ENCODE results near the gene ADAP1. TPM values are rescaled to one million over a fixed set of nuclear protein-coding genes. Genes with fewer than 3 reads are reported as not detected.

The ADAP1 gene
- total RNA-seq, 2 donors from 2014 or later, result 19.7 to 19.8 TPM

DNA sequence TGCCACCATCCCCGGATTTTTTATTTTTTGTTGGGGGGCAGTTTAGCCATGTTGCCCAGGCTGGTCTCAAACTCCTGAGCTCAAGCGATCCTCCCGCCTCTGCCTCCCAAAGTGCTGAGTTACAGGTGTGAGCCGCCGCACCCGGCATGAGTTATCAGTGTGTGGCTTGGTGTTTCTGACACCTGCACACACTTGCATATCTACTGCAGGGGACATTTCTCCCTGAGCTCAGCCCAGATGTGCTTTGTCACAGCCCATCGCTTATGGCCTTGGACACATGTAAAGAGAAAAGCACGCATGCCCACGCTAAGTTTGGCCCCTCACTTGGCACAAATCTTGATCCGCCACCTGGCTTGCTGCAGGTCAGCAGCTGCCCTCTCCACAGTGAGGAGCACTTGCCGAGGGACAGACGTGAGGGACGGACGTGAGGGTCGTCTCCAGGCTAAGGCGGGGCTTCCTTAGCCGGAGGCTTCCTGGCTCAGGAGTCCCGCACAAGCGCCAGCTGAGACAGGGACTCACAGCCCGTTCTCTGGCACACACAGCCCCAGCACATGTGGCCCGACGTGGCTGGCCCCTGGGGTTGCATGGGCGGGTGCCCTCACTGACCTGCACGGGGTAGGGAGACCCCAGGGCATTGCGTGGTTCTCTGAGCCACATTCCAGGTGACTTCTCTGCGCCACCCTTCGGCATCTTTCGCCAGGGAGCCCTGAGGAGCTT lies 40.3 kb upstream of the ADAP1 start:
- Histone ChIP-seq H3K4me3 (no peak overlapping the region), H3K27ac (no peak overlapping the region), H3K9me3 (no peaks in the 10 kb centered on the region), H3K4me1 (peaks cover 9% of the 10 kb centered on the region), H3K36me3 (replicated peaks in 1 of 2; ENCODE audit: insufficient read depth in 1 of 2, low read depth in 2 of 2) (peaks cover 0 to 2% of the 10 kb centered on the region in 2 donors), H3K27me3 (no peaks in the 10 kb centered on the region)
- no peak for ATAC-seq
- TF ChIP-seq POLR2A (IDR thresholded peaks at IDR 0.05), result no peak
- TF ChIP-seq CTCF (IDR thresholded peaks at IDR 0.05), result no peak
- 63 to 77% methylated on average over 12 to 28 of the region's 28 CpGs for WGBS, 2 donors
- intact Hi-C loops (cut with DNase I), result loop anchor here (2.0 to 10.0 kb wide), 2 partner anchors 68 to 180 kb away; no protein-coding TSS in a partner anchor
- no peak for DNase-seq

DNA sequence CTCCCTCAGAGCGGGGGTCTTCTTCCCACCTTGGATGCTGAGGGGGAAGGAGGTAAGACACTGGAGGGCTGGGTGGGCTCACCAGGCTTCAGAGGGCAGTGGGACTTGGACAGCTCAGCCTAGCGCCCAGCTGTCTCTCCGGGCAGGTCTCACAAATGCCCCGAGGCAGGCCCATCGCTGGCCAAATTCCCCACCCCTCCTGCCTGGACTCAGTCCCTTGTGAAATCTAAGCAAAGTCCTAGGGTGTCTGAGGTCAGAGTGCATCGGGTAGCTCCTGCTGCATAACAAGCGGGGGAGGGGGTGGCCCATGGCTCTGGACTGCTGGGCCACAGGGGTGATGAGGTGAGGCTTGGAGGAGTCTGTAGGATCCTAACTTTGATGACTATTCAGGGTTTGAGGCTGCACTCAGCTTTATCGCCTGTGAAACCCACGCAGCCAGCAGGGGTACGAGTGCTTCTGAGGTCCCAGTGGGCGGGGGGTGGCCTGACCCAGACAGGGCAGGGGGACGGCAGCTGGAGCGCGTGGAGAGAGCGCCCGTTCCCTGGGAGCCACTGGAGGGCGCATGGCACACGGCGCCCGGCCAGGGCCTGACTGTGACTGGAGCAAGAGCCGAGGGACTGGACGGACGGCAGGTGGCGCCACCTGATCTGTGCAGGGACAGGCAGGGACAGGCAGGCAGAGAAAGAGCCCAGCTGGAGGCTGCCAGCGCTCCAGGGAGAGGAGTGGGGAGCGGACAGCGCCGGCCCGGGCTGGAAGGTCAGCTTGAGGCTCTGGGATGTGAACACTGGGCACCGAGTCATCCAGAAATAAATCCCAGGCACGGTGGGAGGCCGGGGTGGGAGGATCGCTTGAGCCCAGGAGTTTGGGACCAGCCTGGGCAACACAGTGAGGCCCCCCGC lies 38.5 kb upstream of the ADAP1 start:
- Histone ChIP-seq H3K4me1 (peaks cover 17% of the 10 kb centered on the region), H3K4me3 (no peak overlapping the region), H3K36me3 (replicated peaks in 1 of 2; ENCODE audit: insufficient read depth in 1 of 2, low read depth in 2 of 2) (no peaks in the 10 kb centered on the region), H3K27ac (no peak overlapping the region), H3K9me3 (no peaks in the 10 kb centered on the region), H3K27me3 (no peaks in the 10 kb centered on the region)
- DNase-seq (peak; percentile 96 to 98 (median 97)), ATAC-seq (peak; percentile 98)
- intact Hi-C loops (cut with DNase I), result loop anchor here (2.0 to 10.0 kb wide), 2 partner anchors 76 to 182 kb away; no protein-coding TSS in a partner anchor
- 20 to 24% methylated on average over 19 to 30 of the region's 34 CpGs for WGBS, 2 donors
- no peak for TF ChIP-seq POLR2A (IDR thresholded peaks at IDR 0.05)
- peak; percentile 100 for TF ChIP-seq CTCF (IDR thresholded peaks at IDR 0.05)

DNA sequence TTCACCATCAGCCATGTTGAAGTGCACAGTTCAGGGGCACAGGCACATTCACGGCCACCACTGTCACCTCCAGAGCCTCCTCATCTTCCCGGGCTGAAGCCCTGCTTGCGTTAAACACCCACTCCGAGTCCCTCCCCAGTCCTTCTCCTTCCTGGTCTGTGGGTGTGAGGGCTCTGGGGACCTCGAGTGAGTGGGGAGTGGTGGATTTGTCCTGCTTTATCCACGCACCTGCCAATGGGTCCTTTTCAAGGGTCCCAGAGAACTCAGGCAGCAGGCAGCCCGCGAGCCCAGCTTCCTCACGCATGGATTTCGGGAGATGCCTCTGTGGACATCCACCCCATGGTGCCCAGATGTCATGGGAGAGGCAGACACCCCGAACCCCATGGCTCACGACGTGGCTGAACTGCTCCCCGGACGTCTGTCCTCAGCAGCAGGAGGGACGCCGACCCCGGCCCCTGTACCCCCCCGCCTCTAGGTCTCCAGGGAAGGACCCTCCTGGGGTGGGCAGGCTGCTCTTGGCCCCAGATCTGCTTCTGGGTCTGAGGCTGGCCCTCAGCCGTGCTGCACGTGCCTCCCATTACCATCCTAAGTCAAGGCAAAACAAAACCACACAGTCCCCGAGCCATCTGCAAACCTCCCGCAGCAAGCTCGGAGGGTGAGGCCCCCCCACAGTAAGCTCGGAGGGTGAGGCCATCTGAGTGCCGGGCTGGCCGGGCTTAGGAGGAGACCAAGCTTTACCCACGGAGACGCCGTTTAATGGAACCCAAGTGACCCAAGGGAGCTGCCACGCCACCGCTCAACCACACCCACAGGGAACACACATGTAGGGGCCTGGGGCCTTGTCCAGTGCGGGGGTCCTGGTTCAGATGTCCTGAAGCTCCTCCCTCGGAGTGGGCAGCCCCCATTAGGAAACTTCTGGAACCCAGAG lies 37.5 kb upstream of the ADAP1 start:
- Histone ChIP-seq H3K27ac (no peak overlapping the region), H3K27me3 (no peaks in the 10 kb centered on the region), H3K36me3 (replicated peaks in 1 of 2; ENCODE audit: insufficient read depth in 1 of 2, low read depth in 2 of 2) (no peaks in the 10 kb centered on the region), H3K9me3 (no peaks in the 10 kb centered on the region), H3K4me1 (peaks cover 25% of the 10 kb centered on the region), H3K4me3 (no peak overlapping the region)
- ATAC-seq (no peak), DNase-seq (no peak)
- TF ChIP-seq POLR2A (IDR thresholded peaks at IDR 0.05), result no peak
- no peak for TF ChIP-seq CTCF (IDR thresholded peaks at IDR 0.05)
- intact Hi-C loops (cut with DNase I), result loop anchor here (2.0 to 10.0 kb wide), 2 partner anchors 77 to 183 kb away; no protein-coding TSS in a partner anchor
- 73 to 79% methylated on average over 21 to 24 of the region's 34 CpGs for WGBS, 2 donors

DNA sequence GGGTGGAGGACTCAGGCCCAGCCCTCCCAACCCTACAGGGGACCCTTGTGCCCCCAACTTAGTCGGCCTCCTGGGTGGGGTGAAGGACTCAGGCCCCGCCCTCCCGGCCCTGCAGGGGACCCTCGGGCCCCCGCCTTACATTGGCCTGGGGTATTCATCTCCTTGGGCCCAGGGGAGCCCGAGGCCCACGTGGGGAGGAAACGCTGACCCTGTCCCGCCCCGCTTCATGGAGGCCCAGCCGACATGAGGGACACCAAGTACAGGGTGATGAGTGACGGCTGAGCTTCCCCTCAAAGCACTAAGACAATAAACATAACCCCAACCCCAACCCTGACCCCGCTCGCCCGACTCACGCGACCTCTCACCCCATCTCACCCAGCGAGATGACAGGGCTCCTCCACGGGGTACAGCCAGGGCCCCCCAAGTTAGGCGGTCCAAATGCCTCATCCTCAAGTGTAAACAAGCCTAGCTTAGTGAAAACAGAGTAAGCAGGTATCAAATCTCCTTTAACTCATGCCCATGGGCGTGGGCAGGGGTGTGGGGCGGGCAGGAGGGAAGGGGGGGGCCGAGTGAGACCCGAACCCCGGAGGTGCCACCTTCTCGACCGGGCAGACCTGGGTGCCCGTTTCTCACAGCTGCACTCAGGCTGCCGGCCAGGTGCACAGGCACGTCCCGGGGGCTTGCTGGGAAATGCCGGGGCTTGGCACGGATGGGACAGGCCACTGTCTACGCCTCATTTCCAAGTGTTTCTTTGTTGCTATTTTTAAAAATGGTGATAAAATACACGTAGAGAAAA lies 36.7 kb upstream of the ADAP1 start:
- no peak for ATAC-seq
- Histone ChIP-seq H3K4me3 (no peak overlapping the region), H3K4me1 (peaks cover 34% of the 10 kb centered on the region), H3K36me3 (replicated peaks in 1 of 2; ENCODE audit: insufficient read depth in 1 of 2, low read depth in 2 of 2) (no peaks in the 10 kb centered on the region), H3K27me3 (no peaks in the 10 kb centered on the region), H3K9me3 (no peaks in the 10 kb centered on the region), H3K27ac (no peak overlapping the region)
- DNase-seq, result no peak
- TF ChIP-seq POLR2A (IDR thresholded peaks at IDR 0.05) (no peak), CTCF (IDR thresholded peaks at IDR 0.05) (no peak)
- intact Hi-C loops (cut with DNase I), result loop anchor here (10.0 kb wide), 1 partner anchor 184 kb away; no protein-coding TSS in a partner anchor
- WGBS, 2 donors, result 68 to 71% methylated on average over 19 to 33 of the region's 35 CpGs
